ENCODE results near the gene PTPN1. TPM values are rescaled to one million over a fixed set of nuclear protein-coding genes. Genes with fewer than 3 reads are reported as not detected.

Gene PTPN1
- total RNA-seq, 1 experiment from 2014 or later = 30.8 TPM

- Histone ChIP-seq H3K14ac (ENCODE audit: insufficient read depth, low read length) (no peak overlapping the region), H3K79me2 (ENCODE audit: insufficient read depth, low read length) (no peaks in the 10 kb centered on the region), H4K8ac (replicated peaks; ENCODE audit: insufficient read length, low read depth, low read length) (no peak overlapping the region), H3K4me2 (ENCODE audit: insufficient read depth, insufficient read length, low read length) (no peak overlapping the region), H4K5ac (ENCODE audit: insufficient read length, low read depth, low read length) (no peak overlapping the region), H3K18ac (ENCODE audit: insufficient read length, low read depth, low read length) (no peak overlapping the region), H2BK12ac (ENCODE audit: insufficient read length, low read depth, low read length) (no peak overlapping the region), H3K27ac (ENCODE audit: insufficient read length, low read depth, low read length) (no peak overlapping the region), H3K23me2 (ENCODE audit: insufficient read length, low read depth, low read length, poor library complexity, severe bottlenecking) (no peaks in the 10 kb centered on the region), H3T11ph (ENCODE audit: low read length) (no peak overlapping the region), H4K91ac (ENCODE audit: insufficient read length, low read depth, low read length) (no peak overlapping the region), H3K4ac (ENCODE audit: low read depth, low read length) (no peak overlapping the region), H2AK5ac (ENCODE audit: insufficient read length, low read length) (no peak overlapping the region), H2BK15ac (ENCODE audit: low read depth, low read length) (no peak overlapping the region), H3K9me3 (ENCODE audit: control insufficient read depth, low read depth, low read length) (no peaks in the 10 kb centered on the region), H3K23ac (ENCODE audit: insufficient read length, low read depth, low read length) (no peak overlapping the region), H2BK120ac (ENCODE audit: low read depth, low read length, poor library complexity, severe bottlenecking) (no peak overlapping the region), H3K79me1 (ENCODE audit: insufficient read depth, low read depth, low read length, poor library complexity, severe bottlenecking) (no peaks in the 10 kb centered on the region), H2BK20ac (ENCODE audit: low read depth, low read length, poor library complexity, severe bottlenecking) (no peak overlapping the region), H3K9ac (ENCODE audit: extremely low read depth, insufficient read length, low read length) (no peak overlapping the region), H2BK5ac (ENCODE audit: insufficient read length, low read length) (no peak overlapping the region), H4K20me1 (ENCODE audit: control insufficient read depth, insufficient read depth, insufficient read length) (no peaks in the 10 kb centered on the region), H3K4me1 (ENCODE audit: insufficient read depth, low read length) (no peaks in the 10 kb centered on the region), H2AFZ (ENCODE audit: low read length) (no peak overlapping the region), H3K27me3 (ENCODE audit: insufficient read depth, low read length) (no peaks in the 10 kb centered on the region), H3K56ac (ENCODE audit: insufficient read length, low read depth, low read length) (no peak overlapping the region)
- Mint-ChIP-seq H3K27ac (no peak overlapping the region), H3K27me3 (ENCODE audit: low read depth) (no peaks in the 10 kb centered on the region), H3K9me3 (peaks cover 0 to 3% of the 10 kb centered on the region in 2 experiments; a peak in 1 of 5 replicates), H3K4me1 (no peaks in the 10 kb centered on the region), H3K36me3 (ENCODE audit: insufficient read depth in 1 of 3, low read depth in 3 of 3) (peaks cover 3 to 24% (median 14%) of the 10 kb centered on the region in 3 experiments; a peak in 6 of 7 replicates), H3K4me3 (no peak overlapping the region)
- WGBS (ENCODE audit: extremely low coverage, insufficient read length, low lambda C conversion rate) = no CpG with 5 or more reads among the region's 12 CpGs
- TF ChIP-seq CTCF (conservative IDR thresholded peaks at IDR 0.05) = peak; percentile 100
- DNase-seq = peak; percentile 83
Measured at GRCh38 chr20:50588034-50588736, 78.0 kb downstream of the PTPN1 start.
